GM12875 (cell line): ENCODE results near the gene CABLES1.
"Not testable (repeated sequence)": the region's sequence is repeated elsewhere in the genome, so short reads cannot be mapped to it uniquely, and the experiment has no call there.

ENCODE experiments used
- H3K4me3 ChIP-seq: one replicate; pipeline ENCODE4 v1.5.1; 2011; ENCODE audit warnings: low read depth, low read length, control low read depth
- CTCF ChIP-seq: IDR thresholded peaks from 2 replicates; pipeline ENCODE4 v1.5.1; 2011; ENCODE audit warnings: low read depth, mild to moderate bottlenecking, control low read depth, inconsistent platforms, low read length, moderate library complexity, borderline replicate concordance; ENCODE audit not compliant: insufficient read depth

The CABLES1 gene

GRCh38 chr18:23154823-23155500 lies 19.7 kb downstream of the CABLES1 start:
- no peak overlapping the region for H3K4me3 ChIP-seq
- no peak for TF ChIP-seq CTCF

- TF ChIP-seq CTCF, result no peak
- H3K4me3 ChIP-seq, result no peak overlapping the region
Observed at GRCh38 chr18:23155537-23155936, 20.3 kb downstream of the CABLES1 start.

GRCh38 chr18:23156134-23156533 lies 20.8 kb downstream of the CABLES1 start:
- no peak for TF ChIP-seq CTCF
- no peak overlapping the region for H3K4me3 ChIP-seq

- no peak for TF ChIP-seq CTCF
- H3K4me3 ChIP-seq, result no peak overlapping the region
Observed at GRCh38 chr18:23158058-23158457, 22.8 kb downstream of the CABLES1 start.

- not testable (repeated sequence) for H3K4me3 ChIP-seq
Observed at GRCh38 chr18:23158884-23159283, 23.6 kb downstream of the CABLES1 start.

- TF ChIP-seq CTCF, result no peak
- H3K4me3 ChIP-seq, result no peak overlapping the region
Observed at GRCh38 chr18:23159344-23159743, 24.1 kb downstream of the CABLES1 start.

- no peak for TF ChIP-seq CTCF
- H3K4me3 ChIP-seq, result no peak overlapping the region
Observed at GRCh38 chr18:23162473-23162872, 27.2 kb downstream of the CABLES1 start.
